Measurements from ENCODE around the gene LCLAT1. TPM values are rescaled to one million over a fixed set of nuclear protein-coding genes. Genes with fewer than 3 reads are reported as not detected.

Gene LCLAT1
- total RNA-seq, 1 donor from 2014 or later = 41.0 TPM

DNA sequence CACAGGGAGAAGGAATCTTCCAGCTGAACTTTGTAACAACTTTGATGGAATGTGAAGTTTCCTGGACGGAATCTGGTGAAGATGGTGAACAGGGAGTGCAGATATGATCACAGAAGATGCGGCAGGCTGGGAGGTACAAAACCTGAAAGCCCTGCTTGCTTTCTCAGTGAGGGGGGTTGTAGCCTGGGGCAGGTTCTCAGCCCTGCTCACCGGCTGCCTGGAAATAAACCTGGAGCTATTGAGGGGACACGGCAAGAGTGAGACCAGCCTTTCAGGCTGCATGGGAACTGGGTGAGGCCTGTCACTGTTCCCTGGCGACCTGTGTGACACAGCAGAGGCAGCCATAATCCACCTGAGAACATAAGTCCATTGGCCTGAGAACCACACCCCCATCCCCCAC lies 174.8 kb downstream of the LCLAT1 start:
- peaks cover 32% of the 10 kb centered on the region for H3K4me1 ChIP-seq
- DNase-seq = no peak
- peaks cover 4% of the 10 kb centered on the region for H3K36me3 ChIP-seq
- no peak overlapping the region for H3K27ac ChIP-seq (replicated peaks)
- no peaks in the 10 kb centered on the region for H3K9me3 ChIP-seq (replicated peaks)
- TF ChIP-seq CTCF (IDR thresholded peaks at IDR 0.05; ENCODE audit: borderline replicate concordance) = no peak
- H3K4me3 ChIP-seq = no peak overlapping the region
- intact Hi-C loops (cut with micrococcal nuclease) = no loop called here
- no peaks in the 10 kb centered on the region for H3K27me3 ChIP-seq (ENCODE audit: low read depth)

DNA sequence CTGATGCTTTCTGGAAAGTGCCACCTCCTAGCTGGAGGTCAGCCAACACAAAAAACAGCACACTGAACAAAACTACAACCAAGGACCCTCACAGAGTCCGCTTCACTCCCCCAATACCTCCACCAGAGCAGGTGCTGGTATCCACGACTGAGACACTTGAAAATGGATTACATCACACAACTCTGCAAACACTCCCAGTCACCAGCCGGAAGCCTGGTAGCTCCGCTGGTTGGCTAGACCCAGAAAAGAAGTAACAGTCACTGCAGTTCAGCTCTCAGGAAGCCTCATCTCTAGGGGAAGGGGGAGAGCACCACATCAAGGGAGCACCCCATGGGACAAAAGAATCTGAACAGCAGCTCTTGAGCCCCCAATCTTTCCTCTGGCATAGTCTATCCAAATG lies 175.4 kb downstream of the LCLAT1 start:
- no peak for DNase-seq
- no peak for TF ChIP-seq CTCF (IDR thresholded peaks at IDR 0.05; ENCODE audit: borderline replicate concordance)
- intact Hi-C loops (cut with micrococcal nuclease) = no loop called here
- Histone ChIP-seq H3K27ac (replicated peaks) (no peak overlapping the region), H3K36me3 (peaks cover 4% of the 10 kb centered on the region), H3K9me3 (replicated peaks) (no peaks in the 10 kb centered on the region), H3K4me3 (no peak overlapping the region), H3K27me3 (ENCODE audit: low read depth) (no peaks in the 10 kb centered on the region), H3K4me1 (peaks cover 29% of the 10 kb centered on the region)

DNA sequence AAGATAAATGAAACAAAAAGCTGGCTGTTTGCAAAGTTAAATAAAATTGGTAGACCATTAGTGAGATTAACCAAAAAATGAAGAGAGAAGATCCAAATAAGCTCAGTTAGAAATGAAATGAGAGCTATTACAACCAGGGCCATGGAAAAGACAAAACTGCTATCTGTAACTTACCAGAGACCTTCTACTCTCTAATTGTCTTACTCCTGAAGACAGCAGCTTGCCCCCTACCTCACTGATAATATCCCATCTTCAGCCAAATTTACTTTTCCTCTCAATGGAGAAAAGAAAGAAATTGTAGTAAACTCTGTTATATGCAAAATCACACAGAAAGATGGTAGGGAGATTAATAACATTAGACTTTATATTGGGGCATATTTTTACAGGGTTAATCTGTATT lies 178.2 kb downstream of the LCLAT1 start:
- Histone ChIP-seq H3K27ac (replicated peaks) (peak overlapping the region; percentile 70), H3K9me3 (replicated peaks) (no peaks in the 10 kb centered on the region), H3K4me3 (no peak overlapping the region), H3K4me1 (peaks cover 24% of the 10 kb centered on the region), H3K36me3 (peaks cover 4% of the 10 kb centered on the region), H3K27me3 (ENCODE audit: low read depth) (no peaks in the 10 kb centered on the region)
- intact Hi-C loops (cut with micrococcal nuclease) = no loop called here
- TF ChIP-seq CTCF (IDR thresholded peaks at IDR 0.05; ENCODE audit: borderline replicate concordance) = no peak
- DNase-seq = no peak

DNA sequence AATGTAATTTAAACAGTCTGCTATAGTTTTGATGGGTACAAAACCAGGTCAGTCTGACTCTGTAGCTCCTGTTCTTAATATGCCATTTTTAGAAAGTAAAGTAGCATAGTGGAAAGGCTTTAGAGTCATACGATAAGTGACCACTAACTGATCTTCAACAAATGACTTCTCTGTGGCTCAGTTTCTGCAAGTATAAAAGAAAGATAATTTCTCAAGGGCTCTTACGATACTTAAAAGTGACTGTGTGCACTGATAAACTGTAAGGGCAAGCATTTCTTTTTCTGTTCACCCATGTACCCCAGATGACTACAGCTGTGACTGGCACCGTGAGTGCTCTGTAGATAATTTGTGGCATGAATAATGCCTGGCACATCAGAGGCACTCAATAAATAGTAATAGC lies 178.7 kb downstream of the LCLAT1 start:
- Histone ChIP-seq H3K4me3 (no peak overlapping the region), H3K27me3 (ENCODE audit: low read depth) (no peaks in the 10 kb centered on the region), H3K4me1 (peaks cover 26% of the 10 kb centered on the region), H3K36me3 (peaks cover 4% of the 10 kb centered on the region), H3K9me3 (replicated peaks) (no peaks in the 10 kb centered on the region), H3K27ac (replicated peaks) (peak overlapping the region; percentile 70)
- intact Hi-C loops (cut with micrococcal nuclease) = no loop called here
- TF ChIP-seq CTCF (IDR thresholded peaks at IDR 0.05; ENCODE audit: borderline replicate concordance) = no peak
- no peak for DNase-seq

- TF ChIP-seq CTCF (IDR thresholded peaks at IDR 0.05; ENCODE audit: borderline replicate concordance) = no peak
- intact Hi-C loops (cut with micrococcal nuclease) = no loop called here
Observed at GRCh38 chr2:30626397-30626796, 179.4 kb downstream of the LCLAT1 start.

GRCh38 chr2:30627151-30627550 lies 180.1 kb downstream of the LCLAT1 start:
- no peak for DNase-seq
- no peaks in the 10 kb centered on the region for H3K27me3 ChIP-seq (ENCODE audit: low read depth)
- intact Hi-C loops (cut with micrococcal nuclease) = no loop called here
- no peak overlapping the region for H3K4me3 ChIP-seq
- TF ChIP-seq CTCF (IDR thresholded peaks at IDR 0.05; ENCODE audit: borderline replicate concordance) = no peak
- no peaks in the 10 kb centered on the region for H3K36me3 ChIP-seq
- H3K27ac ChIP-seq (replicated peaks) = no peak overlapping the region
- H3K9me3 ChIP-seq (replicated peaks) = no peaks in the 10 kb centered on the region
- peaks cover 40% of the 10 kb centered on the region for H3K4me1 ChIP-seq

More at GRCh38 chr2:30626397-30626796, 179.4 kb downstream of the LCLAT1 start:
- Histone ChIP-seq H3K27me3 (ENCODE audit: low read depth) (no peaks in the 10 kb centered on the region), H3K36me3 (peaks cover 4% of the 10 kb centered on the region), H3K27ac (replicated peaks) (peak overlapping the region; percentile 70), H3K4me3 (no peak overlapping the region), H3K4me1 (peaks cover 33% of the 10 kb centered on the region), H3K9me3 (replicated peaks) (no peaks in the 10 kb centered on the region)
- no peak for DNase-seq

Data from left ventricle myocardium inferior (tissue), 1 donor.